22Rv1 (cell line): Measurements from ENCODE around the gene SLMAP.

Experiments used
- H3K27ac ChIP-seq: fragments of 450-650 bp; 2 replicates; pipeline ENCODE4 v1.5.1; 2017
- CTCF ChIP-seq: fragments of 450-650 bp; IDR thresholded peaks from 2 replicates; pipeline ENCODE4 v1.5.1; 2017; ENCODE audit warnings: mild to moderate bottlenecking
- ZFX ChIP-seq: fragments of 450-650 bp; IDR thresholded peaks from 2 replicates; pipeline ENCODE4 v1.6.1; 2017; ENCODE audit warnings: antibody characterized with exemption, borderline replicate concordance

The SLMAP gene

GRCh38 chr3:57927166-57927565 is 171.1 kb downstream of the SLMAP start:
- TF ChIP-seq ZFX, result no peak
- no peak for TF ChIP-seq CTCF
- no peak overlapping the region for H3K27ac ChIP-seq

- H3K27ac ChIP-seq, result no peak overlapping the region
- TF ChIP-seq CTCF (no peak), ZFX (no peak)
Measured at GRCh38 chr3:57927916-57928315, 171.8 kb downstream of the SLMAP start.

GRCh38 chr3:57928511-57928910 is 172.4 kb downstream of the SLMAP start:
- no peak overlapping the region for H3K27ac ChIP-seq
- TF ChIP-seq CTCF, result no peak
- no peak for TF ChIP-seq ZFX

GRCh38 chr3:57929988-57930387 is 173.9 kb downstream of the SLMAP start:
- no peak overlapping the region for H3K27ac ChIP-seq
- TF ChIP-seq CTCF, result no peak
- TF ChIP-seq ZFX, result no peak

- no peak for TF ChIP-seq ZFX
- TF ChIP-seq CTCF, result no peak
- no peak overlapping the region for H3K27ac ChIP-seq
Measured at GRCh38 chr3:57933602-57934001, 177.5 kb downstream of the SLMAP start.

- H3K27ac ChIP-seq, result no peak overlapping the region
- TF ChIP-seq ZFX, result no peak
- no peak for TF ChIP-seq CTCF
Measured at GRCh38 chr3:57934373-57934772, 178.3 kb downstream of the SLMAP start.

- no peak overlapping the region for H3K27ac ChIP-seq
- TF ChIP-seq ZFX (no peak), CTCF (no peak)
Measured at GRCh38 chr3:57935539-57935938, 179.4 kb downstream of the SLMAP start.
